Measurements from ENCODE around the gene GCC2.

GCC2 gene

GRCh38 chr2:108534584-108535356 is 85.8 kb downstream of the GCC2 start:
- peak overlapping the region; percentile 93 to 100 (median 99) for H3K9ac ChIP-seq
- no peaks in the 10 kb centered on the region for H3K27me3 ChIP-seq
- H3K4me3 ChIP-seq: peak overlapping the region; percentile 84 to 99 (median 96)
- H3K4me1 ChIP-seq: peaks cover 27 to 49% (median 44%) of the 10 kb centered on the region in 10 experiments
- peak overlapping the region; percentile 78 to 96 (median 90) for H3K4me2 ChIP-seq
- H3K36me3 ChIP-seq: peaks cover 0 to 11% (median 8%) of the 10 kb centered on the region in 11 experiments; a peak in 5 of 22 replicates
- no peaks in the 10 kb centered on the region for H3K9me3 ChIP-seq (replicated peaks in 1 of 11)
- H3K27ac ChIP-seq: peak overlapping the region; percentile 92 to 99 (median 97)
- no peak for TF ChIP-seq Cebpa-rat (IDR thresholded peaks at IDR 0.05)
- H4K20me1 ChIP-seq: peaks cover 3 to 47% (median 41%) of the 10 kb centered on the region in 11 experiments; a peak in 20 of 22 replicates

DNA sequence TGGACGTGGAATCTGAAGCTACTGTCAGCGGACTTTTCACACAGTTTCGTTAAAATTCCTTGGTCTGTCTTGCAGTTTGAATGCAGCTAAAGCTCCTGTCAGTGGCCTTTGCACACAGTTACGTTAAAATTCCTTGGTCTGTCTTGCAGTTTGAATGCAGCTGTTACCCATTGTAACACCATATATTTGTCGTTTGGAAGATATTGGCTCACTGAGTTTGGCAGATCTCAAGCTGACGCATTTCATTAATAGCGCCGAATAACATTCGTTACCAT is 86.3 kb downstream of the GCC2 start:
- H4K20me1 ChIP-seq: peaks cover 3 to 53% (median 41%) of the 10 kb centered on the region in 11 experiments; a peak in 20 of 22 replicates
- H3K27me3 ChIP-seq: no peaks in the 10 kb centered on the region
- no peaks in the 10 kb centered on the region for H3K9me3 ChIP-seq (replicated peaks in 1 of 11)
- peaks cover 0 to 12% (median 8%) of the 10 kb centered on the region in 11 experiments; a peak in 5 of 22 replicates for H3K36me3 ChIP-seq
- H3K9ac ChIP-seq: peak overlapping the region; percentile 93 to 100 (median 99)
- H3K4me2 ChIP-seq: peak overlapping the region; percentile 78 to 96 (median 90)
- H3K4me1 ChIP-seq: peaks cover 27 to 49% (median 44%) of the 10 kb centered on the region in 10 experiments
- TF ChIP-seq Cebpa-rat (IDR thresholded peaks at IDR 0.05): no peak
- peak overlapping the region; percentile 92 to 99 (median 97); a peak in 21 of 22 replicates for H3K27ac ChIP-seq
- H3K4me3 ChIP-seq: peak overlapping the region; percentile 84 to 99 (median 96)

- Histone ChIP-seq H3K27ac (no peak overlapping the region), H4K20me1 (peaks cover 3 to 62% (median 51%) of the 10 kb centered on the region in 11 experiments; a peak in 20 of 22 replicates), H3K9me3 (replicated peaks in 1 of 11) (peaks cover 0 to 4% (median 0%) of the 10 kb centered on the region in 11 experiments; a peak in 3 of 22 replicates), H3K9ac (peak overlapping the region in 2 of 11 experiments; percentile 35 to 99; a peak in 2 of 22 replicates), H3K4me3 (peak overlapping the region in 8 of 10 experiments; percentile 84 to 99 (median 96); a peak in 5 of 20 replicates), H3K4me2 (peak overlapping the region; percentile 78 to 96 (median 90)), H3K36me3 (peaks cover 2 to 21% (median 11%) of the 10 kb centered on the region in 11 experiments; a peak in 16 of 22 replicates), H3K4me1 (peaks cover 25 to 49% (median 43%) of the 10 kb centered on the region in 10 experiments), H3K27me3 (no peaks in the 10 kb centered on the region)
- TF ChIP-seq Cebpa-rat (IDR thresholded peaks at IDR 0.05): no peak
These were observed 87.3 kb downstream of the GCC2 start for GRCh38 chr2:108536133-108536780.

GRCh38 chr2:108536911-108537310 is 87.9 kb downstream of the GCC2 start:
- Histone ChIP-seq H3K9me3 (replicated peaks in 1 of 11) (peaks cover 0 to 10% (median 4%) of the 10 kb centered on the region in 11 experiments; a peak in 12 of 22 replicates), H3K27ac (no peak overlapping the region), H3K27me3 (no peaks in the 10 kb centered on the region), H3K4me1 (peaks cover 22 to 43% (median 38%) of the 10 kb centered on the region in 10 experiments), H3K36me3 (peaks cover 6 to 28% (median 16%) of the 10 kb centered on the region in 11 experiments; a peak in 21 of 22 replicates), H3K4me3 (no peak overlapping the region), H4K20me1 (peaks cover 3 to 67% (median 52%) of the 10 kb centered on the region in 11 experiments; a peak in 20 of 22 replicates), H3K4me2 (peak overlapping the region; percentile 78 to 96 (median 90); a peak in 19 of 22 replicates), H3K9ac (0 out of 22 replicates have a peak overlapping the region, but pooled peaks of 1 of the 11 experiments have one; percentile 35)
- no peak for TF ChIP-seq Cebpa-rat (IDR thresholded peaks at IDR 0.05)

DNA sequence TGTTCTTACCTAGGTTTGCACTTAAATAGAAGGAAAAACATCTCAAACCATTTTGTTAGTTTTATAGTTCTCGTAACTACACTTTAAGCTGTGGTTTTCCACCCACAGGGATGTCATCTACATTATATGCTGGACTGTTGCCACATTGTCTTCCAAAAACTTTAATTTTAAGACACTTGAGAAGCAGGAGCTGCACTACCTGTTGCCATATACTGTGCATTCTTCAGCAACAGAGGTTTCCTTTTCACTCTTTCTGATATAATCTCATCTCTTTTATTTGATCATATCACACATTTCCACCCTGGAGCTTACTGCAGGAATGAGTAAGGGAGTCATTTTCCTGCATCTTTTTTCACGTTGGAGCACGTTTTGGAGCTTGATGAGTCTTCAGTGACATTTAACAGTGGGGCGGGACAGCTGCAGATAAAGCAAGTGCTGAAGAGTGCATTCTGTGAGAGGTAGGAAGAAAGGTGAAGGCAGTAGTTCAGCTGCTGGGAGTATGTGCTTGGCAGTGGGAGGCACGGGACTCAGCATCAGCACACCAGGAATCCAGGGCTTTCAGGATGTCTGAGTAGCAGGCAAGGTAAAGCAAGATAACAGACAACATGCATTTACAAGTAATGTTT is 89.1 kb downstream of the GCC2 start:
- peaks cover 4 to 22% (median 16%) of the 10 kb centered on the region in 11 experiments; a peak in 20 of 22 replicates for H3K9me3 ChIP-seq (replicated peaks in 1 of 11)
- H3K27ac ChIP-seq: no peak overlapping the region
- H3K4me2 ChIP-seq: peak overlapping the region in 2 of 11 experiments; percentile 12 to 96; a peak in 1 of 22 replicates
- no peak for TF ChIP-seq Cebpa-rat (IDR thresholded peaks at IDR 0.05)
- H3K9ac ChIP-seq: 0 out of 22 replicates have a peak overlapping the region, but pooled peaks of 1 of the 11 experiments have one; percentile 3
- no peaks in the 10 kb centered on the region for H3K27me3 ChIP-seq
- peaks cover 3 to 67% (median 52%) of the 10 kb centered on the region in 11 experiments; a peak in 20 of 22 replicates for H4K20me1 ChIP-seq
- peaks cover 13 to 40% (median 28%) of the 10 kb centered on the region in 11 experiments for H3K36me3 ChIP-seq
- H3K4me3 ChIP-seq: no peak overlapping the region
- peaks cover 16 to 35% (median 29%) of the 10 kb centered on the region in 10 experiments for H3K4me1 ChIP-seq

DNA sequence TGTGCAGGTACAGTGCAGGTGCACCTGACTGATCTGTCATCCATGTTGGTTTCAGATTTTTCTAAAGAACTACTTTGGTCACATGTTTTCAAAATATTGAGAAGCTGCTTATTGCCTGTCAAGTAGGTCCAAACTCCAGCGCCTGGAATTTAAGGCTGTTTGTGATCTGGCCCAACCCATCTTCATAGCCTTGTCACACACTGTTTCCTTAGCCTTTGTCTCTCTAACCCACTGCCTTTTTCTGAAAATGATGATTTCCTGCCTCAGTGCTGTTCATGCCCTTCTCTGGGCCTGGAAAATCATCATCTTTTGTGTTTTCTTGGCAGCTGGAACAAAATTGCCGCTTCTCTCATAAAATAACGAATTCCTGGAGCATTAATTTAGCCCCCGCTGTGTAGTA is 92.4 kb downstream of the GCC2 start:
- Histone ChIP-seq H3K9me3 (replicated peaks in 1 of 11) (peaks cover 14 to 37% (median 32%) of the 10 kb centered on the region in 11 experiments; a peak in 20 of 22 replicates), H3K9ac (no peak overlapping the region), H3K4me1 (peaks cover 3 to 20% (median 14%) of the 10 kb centered on the region in 10 experiments; a peak in 19 of 20 replicates), H4K20me1 (peaks cover 3 to 69% (median 44%) of the 10 kb centered on the region in 11 experiments; a peak in 19 of 22 replicates), H3K27me3 (no peaks in the 10 kb centered on the region), H3K36me3 (peaks cover 17 to 71% (median 51%) of the 10 kb centered on the region in 11 experiments), H3K27ac (no peak overlapping the region), H3K4me2 (peak overlapping the region in 6 of 11 experiments; percentile 1 to 27 (median 14); a peak in 6 of 22 replicates), H3K4me3 (no peak overlapping the region)
- TF ChIP-seq Cebpa-rat (IDR thresholded peaks at IDR 0.05): no peak

DNA sequence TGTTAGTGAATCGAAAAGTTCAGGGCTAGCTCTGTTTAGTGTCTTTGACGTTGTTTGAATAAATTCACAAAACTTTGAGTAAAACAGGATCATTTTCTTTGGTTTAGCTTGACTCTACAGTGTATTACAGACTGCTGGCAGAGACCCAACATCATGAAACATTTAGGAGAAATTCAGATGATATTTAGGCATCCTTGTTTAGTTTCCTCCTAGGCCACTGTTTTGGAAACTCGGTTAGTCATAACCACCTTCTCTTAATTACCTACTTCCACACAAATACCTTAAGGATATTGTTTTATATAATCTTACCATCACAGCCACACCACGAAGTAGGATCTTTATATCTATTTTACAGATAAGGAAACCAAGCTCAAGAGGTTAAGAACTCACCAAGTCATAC is 93.1 kb downstream of the GCC2 start:
- TF ChIP-seq Cebpa-rat (IDR thresholded peaks at IDR 0.05): no peak
- no peak overlapping the region for H3K27ac ChIP-seq

GRCh38 chr2:108547606-108548005 is 98.6 kb downstream of the GCC2 start:
- Histone ChIP-seq H3K9ac (no peak overlapping the region), H3K4me1 (no peaks in the 10 kb centered on the region), H3K9me3 (replicated peaks in 1 of 11) (peaks cover 13 to 28% (median 23%) of the 10 kb centered on the region in 11 experiments; a peak in 20 of 22 replicates), H3K4me3 (no peak overlapping the region), H3K36me3 (peaks cover 4 to 38% (median 32%) of the 10 kb centered on the region in 11 experiments; a peak in 21 of 22 replicates), H4K20me1 (peaks cover 6 to 51% (median 20%) of the 10 kb centered on the region in 11 experiments; a peak in 16 of 22 replicates), H3K27me3 (no peaks in the 10 kb centered on the region), H3K4me2 (no peak overlapping the region), H3K27ac (no peak overlapping the region)
- TF ChIP-seq Cebpa-rat (IDR thresholded peaks at IDR 0.05): no peak

More for the DNA sequence above, 93.1 kb downstream of the GCC2 start:
- Histone ChIP-seq H3K4me2 (no peak overlapping the region), H3K27me3 (no peaks in the 10 kb centered on the region), H4K20me1 (peaks cover 6 to 69% (median 40%) of the 10 kb centered on the region in 11 experiments; a peak in 20 of 22 replicates), H3K4me1 (peaks cover 0 to 15% (median 9%) of the 10 kb centered on the region in 10 experiments; a peak in 13 of 20 replicates), H3K9me3 (replicated peaks in 1 of 11) (peaks cover 14 to 37% (median 32%) of the 10 kb centered on the region in 11 experiments; a peak in 20 of 22 replicates), H3K4me3 (no peak overlapping the region), H3K9ac (no peak overlapping the region), H3K36me3 (peaks cover 17 to 72% (median 51%) of the 10 kb centered on the region in 11 experiments)
